IPS DF 6.9 (cell line): ENCODE measurements around the gene DNAH10.

Experiments
- DNase-seq: peaks from one replicate; pipeline ENCODE4 v3.0.0-alpha.2; 2013; ENCODE audit warnings: low read depth, low spot score
- H3K27ac ChIP-seq: one replicate; pipeline ENCODE4 v1.5.1; 2013; ENCODE audit warnings: low read length, control low read depth
- H3K27me3 ChIP-seq: 2 replicates; pipeline ENCODE4 v1.6.1; 2013; ENCODE audit warnings: mild to moderate bottlenecking, low read length; ENCODE audit not compliant: control insufficient read depth, insufficient read depth
- H3K36me3 ChIP-seq: 2 replicates; pipeline ENCODE4 v1.6.1; 2013; ENCODE audit warnings: low read length; ENCODE audit not compliant: control insufficient read depth, insufficient read depth
- H3K4me1 ChIP-seq: 2 replicates; pipeline ENCODE4 v1.6.1; 2013; ENCODE audit warnings: low read length; ENCODE audit not compliant: control insufficient read depth, insufficient read depth
- H3K4me3 ChIP-seq: 2 replicates; pipeline ENCODE4 v1.5.1; 2013; ENCODE audit warnings: mild to moderate bottlenecking, low read length
- H3K9me3 ChIP-seq: 2 replicates; pipeline ENCODE4 v1.6.1; 2013; ENCODE audit warnings: low read length, inconsistent platforms; ENCODE audit not compliant: control insufficient read depth, insufficient read depth
- WGBS: extraction: QIAGEN DNeasy Blood & Tissue Kit; methylation state at CpG from one replicate; pipeline ENCODE4 v1.1.7; 2013; ENCODE audit warnings: mixed read lengths, missing lambda C conversion rate; ENCODE audit not compliant: insufficient read length, insufficient coverage; 5-methylcytosine and 5-hydroxymethylcytosine counted together

The DNAH10 gene

GRCh38 chr12:123839826-123840225 is 77.7 kb downstream of the DNAH10 start:
- Histone ChIP-seq H3K36me3 (no peaks in the 10 kb centered on the region), H3K27me3 (0 out of 2 replicates have a peak, but pooled peaks cover 1% of the 10 kb centered on the region), H3K9me3 (no peaks in the 10 kb centered on the region), H3K4me1 (no peaks in the 10 kb centered on the region), H3K27ac (no peak overlapping the region), H3K4me3 (no peak overlapping the region)
- whole genome bisulfite sequencing = no CpG with 5 or more reads among the region's 6 CpGs
- no peak for DNase-seq

DNA sequence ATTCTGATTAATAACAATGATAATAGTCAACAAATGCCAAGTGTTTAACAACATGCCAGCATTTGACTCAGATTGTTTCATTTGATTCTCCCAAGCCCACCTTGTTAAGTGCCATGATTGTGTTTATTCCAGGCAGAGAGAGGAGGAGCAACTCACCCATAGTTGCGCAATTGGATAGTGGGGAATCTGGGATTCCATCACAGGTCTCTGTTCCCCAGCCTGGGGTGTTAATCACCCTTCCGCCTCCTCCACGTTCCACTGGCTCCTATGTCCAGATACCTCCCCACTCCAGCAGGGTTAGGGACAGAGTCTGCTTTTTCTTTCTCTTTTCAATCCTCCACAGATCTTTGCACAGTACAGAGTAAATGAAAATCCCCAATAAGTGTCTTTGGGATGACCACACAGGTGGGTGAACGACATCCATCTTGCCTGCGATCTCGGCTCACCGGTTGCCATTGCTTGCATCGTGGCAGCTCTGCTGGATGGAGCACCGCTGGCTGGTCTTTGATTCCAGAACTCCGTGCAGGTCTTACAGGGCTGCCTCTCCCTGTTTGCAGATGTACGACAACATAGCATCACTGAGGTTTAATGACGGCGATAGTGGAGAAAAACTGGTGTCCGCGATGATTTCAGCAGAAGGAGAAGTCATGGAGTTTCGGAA is 78.8 kb downstream of the DNAH10 start:
- H3K4me3 ChIP-seq = no peak overlapping the region
- 0 out of 2 replicates have a peak, but pooled peaks cover 1% of the 10 kb centered on the region for H3K27me3 ChIP-seq
- no CpG with 5 or more reads among the region's 16 CpGs for WGBS
- no peaks in the 10 kb centered on the region for H3K4me1 ChIP-seq
- no peaks in the 10 kb centered on the region for H3K36me3 ChIP-seq
- H3K9me3 ChIP-seq = no peaks in the 10 kb centered on the region
- H3K27ac ChIP-seq = no peak overlapping the region
- DNase-seq = no peak

DNA sequence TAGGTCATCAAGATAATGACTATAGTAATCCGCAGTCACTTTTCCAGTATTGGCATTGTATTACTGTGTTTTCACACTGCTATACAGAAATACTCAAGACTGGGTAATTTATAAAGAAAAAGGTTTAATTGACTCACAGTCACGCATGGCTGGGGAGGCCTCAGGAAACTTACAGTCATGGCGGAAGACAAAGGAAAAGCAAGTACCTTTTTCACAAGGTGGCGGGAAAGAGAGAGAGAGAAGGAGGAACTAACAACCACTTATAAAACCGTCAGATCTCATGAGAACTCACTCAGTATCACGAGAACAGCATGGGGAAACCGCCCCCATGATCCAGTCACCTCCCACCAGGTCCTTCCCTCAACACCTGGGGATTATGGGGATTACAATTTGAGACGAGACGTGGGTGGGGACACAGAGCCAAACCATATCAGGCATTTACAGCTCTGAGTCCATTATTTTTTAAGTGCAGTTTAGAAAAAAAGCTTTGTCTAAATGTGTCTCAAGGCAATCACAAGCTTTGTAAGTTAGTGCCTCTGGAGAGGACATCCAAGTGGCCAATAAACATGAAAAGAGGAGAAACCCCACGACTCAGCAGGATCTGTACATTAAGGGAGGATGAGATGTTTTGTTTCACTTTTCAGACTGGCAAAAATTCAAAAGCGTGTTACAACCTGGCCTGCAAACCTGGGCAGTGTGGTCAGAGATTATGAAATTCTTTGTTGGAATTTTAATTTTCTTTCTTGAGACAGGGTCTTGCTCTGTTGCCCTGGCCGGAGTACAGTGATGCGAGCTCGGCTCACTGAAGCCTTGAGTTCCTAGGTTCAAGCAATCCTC is 82.0 kb downstream of the DNAH10 start:
- Histone ChIP-seq H3K36me3 (no peaks in the 10 kb centered on the region), H3K27ac (no peak overlapping the region), H3K4me1 (no peaks in the 10 kb centered on the region), H3K9me3 (no peaks in the 10 kb centered on the region), H3K27me3 (0 out of 2 replicates have a peak, but pooled peaks cover 1% of the 10 kb centered on the region), H3K4me3 (no peak overlapping the region)
- DNase-seq = no peak
- no CpG with 5 or more reads among the region's 14 CpGs for WGBS

- DNase-seq = no peak
- H3K4me3 ChIP-seq = no peak overlapping the region
- no peaks in the 10 kb centered on the region for H3K36me3 ChIP-seq
- no peaks in the 10 kb centered on the region for H3K4me1 ChIP-seq
- H3K27me3 ChIP-seq = 0 out of 2 replicates have a peak, but pooled peaks cover 1% of the 10 kb centered on the region
- no CpG with 5 or more reads among the region's 19 CpGs for WGBS
- H3K27ac ChIP-seq = no peak overlapping the region
- H3K9me3 ChIP-seq = no peaks in the 10 kb centered on the region
These were observed 83.8 kb downstream of the DNAH10 start for GRCh38 chr12:123845881-123846280.

DNA sequence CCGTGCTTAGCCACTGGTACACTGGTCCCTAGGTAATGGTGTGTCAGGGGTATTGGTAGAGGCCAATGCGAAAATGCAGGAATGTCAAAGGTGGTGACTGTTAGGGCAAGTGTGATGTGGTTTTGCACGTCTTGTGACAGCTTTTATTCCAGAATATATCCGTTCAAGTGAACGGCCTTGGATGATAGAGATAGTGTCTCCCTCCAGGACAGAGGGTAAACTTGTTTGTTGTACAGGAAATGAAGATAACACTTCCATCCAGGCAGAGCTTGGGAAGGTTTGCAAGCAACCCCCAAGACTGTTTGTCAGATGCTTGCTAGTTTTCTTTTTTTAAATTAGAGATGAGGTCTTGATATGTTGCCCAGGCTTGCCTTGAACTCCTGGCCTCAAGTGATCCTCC is 84.2 kb downstream of the DNAH10 start:
- H3K27me3 ChIP-seq = no peaks in the 10 kb centered on the region
- WGBS = no CpG with 5 or more reads among the region's 5 CpGs
- no peak overlapping the region for H3K4me3 ChIP-seq
- no peaks in the 10 kb centered on the region for H3K36me3 ChIP-seq
- H3K9me3 ChIP-seq = no peaks in the 10 kb centered on the region
- no peak overlapping the region for H3K27ac ChIP-seq
- H3K4me1 ChIP-seq = no peaks in the 10 kb centered on the region
- no peak for DNase-seq

DNA sequence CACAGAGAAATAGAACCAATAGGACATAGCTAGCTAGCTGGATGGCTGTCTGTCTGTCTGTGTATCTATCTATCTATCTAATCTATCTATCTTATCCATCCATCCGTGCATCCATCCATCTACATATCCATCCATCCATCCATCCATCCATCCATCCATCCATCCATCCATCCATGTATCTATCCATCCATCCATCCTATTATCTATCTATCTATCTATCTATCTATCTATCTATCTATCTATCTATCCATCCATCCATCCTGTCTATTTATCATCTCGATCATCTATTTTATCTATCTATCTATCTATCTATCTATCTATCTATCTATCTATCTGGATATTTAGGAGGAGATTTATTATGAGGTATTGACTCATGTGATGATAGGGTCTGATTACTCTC is 84.9 kb downstream of the DNAH10 start:
- Histone ChIP-seq H3K27ac (no peak overlapping the region), H3K9me3 (no peaks in the 10 kb centered on the region), H3K4me1 (no peaks in the 10 kb centered on the region), H3K4me3 (no peak overlapping the region), H3K36me3 (no peaks in the 10 kb centered on the region), H3K27me3 (no peaks in the 10 kb centered on the region)
- 100% methylated on average over 1 of the region's 2 CpGs for WGBS
- DNase-seq = no peak

GRCh38 chr12:123847876-123848275 is 85.8 kb downstream of the DNAH10 start:
- WGBS = no CpG with 5 or more reads among the region's 8 CpGs
- Histone ChIP-seq H3K27me3 (no peaks in the 10 kb centered on the region), H3K4me1 (no peaks in the 10 kb centered on the region), H3K27ac (no peak overlapping the region), H3K36me3 (no peaks in the 10 kb centered on the region), H3K4me3 (no peak overlapping the region), H3K9me3 (no peaks in the 10 kb centered on the region)
- DNase-seq = no peak

DNA sequence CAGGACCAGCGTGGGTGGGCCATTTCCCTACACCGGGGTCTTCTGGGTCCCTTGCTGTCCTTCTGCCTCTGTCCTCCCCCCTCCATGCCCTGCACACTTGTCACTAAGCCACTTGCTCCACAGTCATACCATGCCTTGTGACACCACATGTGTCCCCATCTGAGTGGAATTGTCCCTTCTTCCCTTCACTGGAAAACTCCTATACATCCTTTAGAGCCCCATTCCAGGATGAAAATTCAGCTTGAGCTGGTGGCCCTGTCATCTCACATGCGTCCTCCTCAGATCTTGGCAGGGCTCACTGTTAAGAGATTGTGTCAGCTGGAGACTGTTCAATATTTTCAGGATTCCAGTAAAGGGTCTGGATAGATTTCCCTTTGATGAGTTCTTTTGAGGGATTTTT is 87.4 kb downstream of the DNAH10 start:
- H3K27me3 ChIP-seq = no peaks in the 10 kb centered on the region
- H3K4me1 ChIP-seq = no peaks in the 10 kb centered on the region
- no peaks in the 10 kb centered on the region for H3K9me3 ChIP-seq
- no peak overlapping the region for H3K4me3 ChIP-seq
- H3K36me3 ChIP-seq = no peaks in the 10 kb centered on the region
- no peak for DNase-seq
- no CpG with 5 or more reads among the region's 3 CpGs for WGBS
- no peak overlapping the region for H3K27ac ChIP-seq

DNA sequence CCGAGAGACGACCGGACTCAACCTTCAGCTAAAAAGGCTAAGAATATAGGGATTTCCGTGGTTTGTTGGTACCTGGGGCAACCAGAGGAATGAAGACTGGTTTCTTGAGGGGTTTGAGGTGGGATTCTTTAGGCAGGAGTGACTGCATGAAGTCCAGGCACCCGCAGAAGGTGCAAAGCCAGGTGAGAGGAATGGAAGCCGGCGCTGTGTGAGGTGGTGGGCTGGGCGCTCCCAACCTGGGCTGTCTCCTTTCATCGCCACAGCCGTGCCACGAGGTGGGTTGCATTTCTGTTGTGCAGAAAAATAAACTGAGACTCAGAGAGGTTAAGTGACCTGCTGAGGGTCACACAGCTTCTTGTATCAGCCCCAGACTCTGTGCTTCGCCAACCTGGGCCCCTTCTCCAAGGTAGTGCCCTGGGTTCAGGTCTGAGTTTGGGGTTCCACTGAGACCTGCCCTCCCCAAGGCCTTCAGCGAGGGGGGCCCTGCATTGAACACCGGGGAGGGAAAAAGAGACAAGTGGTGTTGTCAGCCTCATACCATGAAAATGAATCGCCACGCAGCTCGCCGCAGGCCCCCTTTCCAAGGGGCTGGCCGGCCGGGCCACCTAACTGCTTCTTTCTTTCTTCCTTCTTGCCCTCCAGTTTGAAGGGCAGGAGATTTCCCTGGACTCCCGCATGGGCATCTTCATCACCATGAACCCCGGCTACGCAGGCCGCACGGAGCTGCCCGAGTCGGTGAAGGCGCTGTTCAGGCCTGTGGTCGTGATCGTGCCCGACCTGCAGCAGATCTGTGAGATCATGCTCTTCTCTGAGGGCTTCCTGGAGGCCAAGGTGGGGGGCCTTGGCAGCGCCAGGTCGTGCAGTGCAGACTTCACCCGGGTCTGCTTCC is 88.4 kb downstream of the DNAH10 start:
- WGBS = no CpG with 5 or more reads among the region's 34 CpGs
- H3K9me3 ChIP-seq = no peaks in the 10 kb centered on the region
- DNase-seq = no peak

GRCh38 chr12:123853396-123854070 is 91.4 kb downstream of the DNAH10 start:
- H3K4me1 ChIP-seq = no peaks in the 10 kb centered on the region
- no peak overlapping the region for H3K4me3 ChIP-seq
- no peaks in the 10 kb centered on the region for H3K27me3 ChIP-seq
- no CpG with 5 or more reads among the region's 28 CpGs for WGBS
- H3K36me3 ChIP-seq = no peaks in the 10 kb centered on the region
- no peak for DNase-seq
- H3K9me3 ChIP-seq = no peaks in the 10 kb centered on the region
- no peak overlapping the region for H3K27ac ChIP-seq

More for the DNA sequence above, 88.4 kb downstream of the DNAH10 start:
- Histone ChIP-seq H3K4me3 (no peak overlapping the region), H3K36me3 (no peaks in the 10 kb centered on the region), H3K27ac (no peak overlapping the region), H3K27me3 (no peaks in the 10 kb centered on the region), H3K4me1 (no peaks in the 10 kb centered on the region)
